ENCODE results near the gene HSPB6. TPM values are rescaled to one million over a fixed set of nuclear protein-coding genes. Genes with fewer than 3 reads are reported as not detected.

Gene HSPB6
- total and polyA plus RNA-seq, 8 donors = 3.4 to 59.8 (median 14.8) TPM

GRCh38 chr19:35754370-35755130 lies 2.3 kb downstream of the HSPB6 start:
- ATAC-seq = no peak
- Histone ChIP-seq H3K27me3 (no peaks in the 10 kb centered on the region), H3K4me1 (peaks cover 0 to 18% (median 8%) of the 10 kb centered on the region in 3 donors), H3K36me3 (peaks cover 0 to 4% (median 0%) of the 10 kb centered on the region in 3 donors), H3K9me3 (no peaks in the 10 kb centered on the region), H3K27ac (no peak overlapping the region), H3K4me3 (no peak overlapping the region)
- 83 to 90% methylated on average over 13 of the region's 13 CpGs for WGBS, 2 donors
- no peak for FAIRE-seq
- TF ChIP-seq CTCF (IDR thresholded peaks at IDR 0.05) = no peak
- intact Hi-C loops (cut with DNase I) = no loop called here
- peak in 1 of 6 donors; percentile 20 for DNase-seq

GRCh38 chr19:35753634-35754369 lies 3.0 kb downstream of the HSPB6 start:
- Histone ChIP-seq H3K27ac (no peak overlapping the region), H3K27me3 (no peaks in the 10 kb centered on the region), H3K36me3 (peaks cover 0 to 4% (median 0%) of the 10 kb centered on the region in 3 donors), H3K4me1 (peaks cover 0 to 20% (median 8%) of the 10 kb centered on the region in 3 donors), H3K4me3 (no peak overlapping the region), H3K9me3 (no peaks in the 10 kb centered on the region)
- ATAC-seq (no peak), DNase-seq (no peak), FAIRE-seq (no peak)
- intact Hi-C loops (cut with DNase I) = no loop called here
- WGBS, 2 donors = 86 to 95% methylated on average over 20 of the region's 20 CpGs
- no peak for TF ChIP-seq CTCF (IDR thresholded peaks at IDR 0.05)

GRCh38 chr19:35752746-35753350 lies 4.0 kb downstream of the HSPB6 start:
- H3K4me1 ChIP-seq = peaks cover 0 to 20% (median 10%) of the 10 kb centered on the region in 3 donors
- WGBS, 2 donors = 93 to 95% methylated on average over 20 of the region's 20 CpGs
- intact Hi-C loops (cut with DNase I) = no loop called here
- no peak overlapping the region for H3K27ac ChIP-seq
- no peak for TF ChIP-seq CTCF (IDR thresholded peaks at IDR 0.05)
- FAIRE-seq (no peak), ATAC-seq (no peak), DNase-seq (peak in 3 of 6 donors; percentile 17 to 56 (median 43))
- H3K27me3 ChIP-seq = no peaks in the 10 kb centered on the region
- no peak overlapping the region for H3K4me3 ChIP-seq
- peaks cover 0 to 4% (median 0%) of the 10 kb centered on the region in 3 donors for H3K36me3 ChIP-seq
- no peaks in the 10 kb centered on the region for H3K9me3 ChIP-seq

GRCh38 chr19:35751839-35752745 lies 4.7 kb downstream of the HSPB6 start:
- no peak overlapping the region for H3K4me3 ChIP-seq
- H3K4me1 ChIP-seq = peaks cover 0 to 17% (median 7%) of the 10 kb centered on the region in 3 donors
- ATAC-seq = no peak
- intact Hi-C loops (cut with DNase I) = no loop called here
- no peak overlapping the region for H3K27ac ChIP-seq
- H3K36me3 ChIP-seq = peaks cover 0 to 4% (median 0%) of the 10 kb centered on the region in 3 donors
- H3K9me3 ChIP-seq = no peaks in the 10 kb centered on the region
- DNase-seq = peak in 1 of 6 donors; percentile 52
- no peak for TF ChIP-seq CTCF (IDR thresholded peaks at IDR 0.05)
- 85 to 89% methylated on average over 14 of the region's 14 CpGs for WGBS, 2 donors
- FAIRE-seq = no peak
- H3K27me3 ChIP-seq = no peaks in the 10 kb centered on the region
